Measurements from ENCODE around the gene C17orf114.
A peak's percentile ranks its signal among the peaks of the same experiment; 100 is the strongest.

DNA sequence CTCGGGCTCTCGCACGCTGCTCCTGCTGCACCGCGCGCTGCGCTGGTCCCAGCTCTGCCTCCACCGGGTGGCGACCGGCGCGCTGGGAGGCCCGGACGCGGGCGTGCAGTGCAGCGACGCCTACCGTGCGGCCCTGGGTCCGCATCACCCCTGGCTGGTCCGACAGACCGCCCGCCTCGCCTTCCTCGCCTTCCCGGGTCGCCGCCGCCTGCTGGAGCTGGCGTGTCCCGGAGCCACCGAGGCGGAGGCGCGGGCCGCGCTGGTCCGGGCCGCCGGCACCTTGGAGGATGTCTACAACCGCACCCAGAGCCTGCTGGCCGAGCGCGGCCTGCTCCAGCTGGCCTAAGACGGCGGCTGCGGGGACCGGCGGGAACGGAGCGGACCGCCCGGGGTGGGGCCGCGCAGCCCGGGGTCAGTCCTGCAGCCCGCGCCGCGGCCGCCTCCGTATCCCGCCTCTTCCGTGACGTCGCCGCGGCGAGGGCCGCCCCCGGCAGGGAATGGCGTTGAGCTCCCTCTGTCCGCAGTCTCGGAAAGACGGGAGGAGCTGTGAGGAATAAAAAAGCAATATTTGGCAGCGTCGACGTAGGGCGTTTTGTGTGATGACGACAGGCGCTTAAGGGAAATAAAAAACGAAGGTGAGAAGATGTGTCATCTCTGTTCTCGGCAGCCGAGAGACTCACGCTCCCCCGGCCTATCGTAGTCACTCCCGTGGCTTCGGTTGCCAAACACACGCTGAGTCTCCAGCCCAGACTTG, 12.0 kb downstream of the C17orf114 start:
- peak in 1 of 2 donors; percentile 48 for TF ChIP-seq POLR2A (IDR thresholded peaks at IDR 0.05)
- TF ChIP-seq, protein P1, sequence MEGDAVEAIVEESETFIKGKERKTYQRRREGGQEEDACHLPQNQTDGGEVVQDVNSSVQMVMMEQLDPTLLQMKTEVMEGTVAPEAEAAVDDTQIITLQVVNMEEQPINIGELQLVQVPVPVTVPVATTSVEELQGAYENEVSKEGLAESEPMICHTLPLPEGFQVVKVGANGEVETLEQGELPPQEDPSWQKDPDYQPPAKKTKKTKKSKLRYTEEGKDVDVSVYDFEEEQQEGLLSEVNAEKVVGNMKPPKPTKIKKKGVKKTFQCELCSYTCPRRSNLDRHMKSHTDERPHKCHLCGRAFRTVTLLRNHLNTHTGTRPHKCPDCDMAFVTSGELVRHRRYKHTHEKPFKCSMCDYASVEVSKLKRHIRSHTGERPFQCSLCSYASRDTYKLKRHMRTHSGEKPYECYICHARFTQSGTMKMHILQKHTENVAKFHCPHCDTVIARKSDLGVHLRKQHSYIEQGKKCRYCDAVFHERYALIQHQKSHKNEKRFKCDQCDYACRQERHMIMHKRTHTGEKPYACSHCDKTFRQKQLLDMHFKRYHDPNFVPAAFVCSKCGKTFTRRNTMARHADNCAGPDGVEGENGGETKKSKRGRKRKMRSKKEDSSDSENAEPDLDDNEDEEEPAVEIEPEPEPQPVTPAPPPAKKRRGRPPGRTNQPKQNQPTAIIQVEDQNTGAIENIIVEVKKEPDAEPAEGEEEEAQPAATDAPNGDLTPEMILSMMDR (IDR thresholded peaks at IDR 0.05), result peak in 1 of 3 donors; percentile 23
